EH (cell line): Measurements from ENCODE around the gene FAM90A26.
A peak's percentile ranks its signal among the peaks of the same experiment; 100 is the strongest.
"Not testable (repeated sequence)": the region's sequence is repeated elsewhere in the genome, so short reads cannot be mapped to it uniquely, and the experiment has no call there.

ENCODE experiments used
- DNase-seq: peaks from one replicate; pipeline ENCODE4 v3.0.0-alpha.2; 2015; ENCODE audit warnings: low read depth

Gene FAM90A26

GRCh38 chr4:9169791-9170459 lies at the start of gene FAM90A26:
Gene FAM90A26, plus strand, starts transcription at chr4:9170409. Its CDS starts 2,764 bp downstream, at chr4:9173173.
- DNase-seq, result not testable (repeated sequence)

- DNase-seq, result not testable (repeated sequence)
These were observed 47.5 kb upstream of the FAM90A26 start for GRCh38 chr4:9122711-9123110.

GRCh38 chr4:9123572-9124007 lies 46.6 kb upstream of the FAM90A26 start:
- DNase-seq, result peak; percentile 68

- DNase-seq, result not testable (repeated sequence)
These were observed 44.5 kb upstream of the FAM90A26 start for GRCh38 chr4:9125601-9126161.

GRCh38 chr4:9131420-9131819 lies 38.8 kb upstream of the FAM90A26 start:
- peak; percentile 79 for DNase-seq

- not testable (repeated sequence) for DNase-seq
These were observed 37.4 kb upstream of the FAM90A26 start for GRCh38 chr4:9132849-9133248.

GRCh38 chr4:9134011-9134410 lies 36.2 kb upstream of the FAM90A26 start:
- not testable (repeated sequence) for DNase-seq

- DNase-seq, result not testable (repeated sequence)
These were observed 35.7 kb upstream of the FAM90A26 start for GRCh38 chr4:9134556-9134955.

- not testable (repeated sequence) for DNase-seq
These were observed 29.2 kb upstream of the FAM90A26 start for GRCh38 chr4:9141050-9141449.

GRCh38 chr4:9142786-9143185 lies 27.4 kb upstream of the FAM90A26 start:
- not testable (repeated sequence) for DNase-seq

- no peak for DNase-seq
These were observed 26.7 kb upstream of the FAM90A26 start for GRCh38 chr4:9143421-9144080.

GRCh38 chr4:9146967-9147366 lies 23.2 kb upstream of the FAM90A26 start:
- no peak for DNase-seq

GRCh38 chr4:9147368-9147767 lies 22.8 kb upstream of the FAM90A26 start:
- not testable (repeated sequence) for DNase-seq

GRCh38 chr4:9148611-9149409 lies 21.4 kb upstream of the FAM90A26 start:
- DNase-seq, result peak; percentile 54

GRCh38 chr4:9151809-9152179 lies 18.4 kb upstream of the FAM90A26 start:
- DNase-seq, result not testable (repeated sequence)

GRCh38 chr4:9152180-9153007 lies 17.8 kb upstream of the FAM90A26 start:
- DNase-seq, result peak; percentile 97

- peak; percentile 98 for DNase-seq
These were observed 17.1 kb upstream of the FAM90A26 start for GRCh38 chr4:9153008-9153570.

GRCh38 chr4:9153571-9154157 lies 16.5 kb upstream of the FAM90A26 start:
- peak; percentile 83 for DNase-seq

GRCh38 chr4:9155101-9155886 lies 14.9 kb upstream of the FAM90A26 start:
- not testable (repeated sequence) for DNase-seq

GRCh38 chr4:9158392-9158791 lies 11.8 kb upstream of the FAM90A26 start:
- not testable (repeated sequence) for DNase-seq
